K562 (cell line): ENCODE results near the gene CEACAM18. TPM values are rescaled to one million over a fixed set of nuclear protein-coding genes. Genes with fewer than 3 reads are reported as not detected.

Experiments
- ATAC-seq: fragments of 200-7000 bp; cut with Tn5 transposase; 3 replicates; pipeline ENCODE4 v1.9.1; 2020; ENCODE audit warnings: moderate library complexity
- BruUV-seq: library from RNA; stranded (reverse); fragments of 400-500 nt; replicated peaks from 2 replicates; lab custom pipeline; 2021; lab: Mats Ljungman, UMichigan
- CTCF ChIA-PET: fragments of 300-600 bp; formaldehyde crosslinking; extraction: SDS; loops from one replicate; lab custom pipeline; 2021; ENCODE audit warnings: low intra/inter-chr PET ratio; lab: Yijun Ruan, JAX
- POLR2A ChIA-PET: fragments of 300-600, 350-650 bp; sonication (Branson Sonifier 250); formaldehyde crosslinking; extraction: SDS; loops from one replicate; lab custom pipeline; 2021; ENCODE audit warnings: antibody characterized with exemption, inconsistent platforms; lab: Yijun Ruan, JAX
- DNase-seq, 4 experiments: peaks; one replicate each; pipeline versions ENCODE4 v3.0.0 to v3.0.0-alpha.2; 2011 to 2018; ENCODE audit warnings: low spot score in 3 of 4, mixed read lengths in 3 of 4; ENCODE audit errors: extremely low read depth in 1 of 4
- FAIRE-seq: peaks from 2 replicates; lab custom pipeline; 2011; peaks lifted over from hg19 to GRCh38; lab: Jason Lieb, UNC
- H2AFZ ChIP-seq: 2 replicates; pipeline ENCODE4 v1.6.0; 2011; ENCODE audit warnings: low read depth, low read length, control low read depth, inconsistent platforms
- H3K27ac ChIP-seq: fragments of 200-600 bp; 3 replicates; pipeline ENCODE4 v1.8.0; 2011; ENCODE audit warnings: low read depth, mild to moderate bottlenecking, control low read depth, inconsistent platforms, low read length, moderate library complexity, mixed read lengths; ENCODE audit errors: extremely low read depth
- H3K27me3 ChIP-seq, 2 experiments: fragments of 300-600 bp in 1 of 2; 2 replicates in 1 of 2; 3 replicates in 1 of 2; pipeline versions ENCODE4 v1.6.0 to v1.8.0; 2011; ENCODE audit warnings: inconsistent platforms in 2 of 2, low read length in 2 of 2, mild to moderate bottlenecking in 1 of 2, mixed read lengths in 1 of 2, moderate library complexity in 1 of 2; ENCODE audit not compliant: control insufficient read depth in 2 of 2, insufficient read depth in 2 of 2
- H3K36me3 ChIP-seq: fragments of 300-600 bp; 3 replicates; pipeline ENCODE4 v1.8.0; 2011; ENCODE audit warnings: mild to moderate bottlenecking, low read length, inconsistent platforms; ENCODE audit not compliant: control insufficient read depth, insufficient read depth
- H3K4me1 ChIP-seq, 2 experiments: fragments of 200-600 bp in 1 of 2; replicated peaks in 1 of 2; 2 replicates in 1 of 2; 3 replicates in 1 of 2; pipeline versions ENCODE4 v1.5.1 to v1.8.0; 2011; ENCODE audit warnings: inconsistent platforms in 2 of 2, low read length in 2 of 2, mild to moderate bottlenecking in 1 of 2, mixed read lengths in 1 of 2, moderate library complexity in 1 of 2; ENCODE audit not compliant: control insufficient read depth in 2 of 2, insufficient read depth in 2 of 2
- H3K4me2 ChIP-seq: 2 replicates; pipeline ENCODE4 v1.6.1; 2011; ENCODE audit warnings: low read length, control low read depth, inconsistent platforms, mixed read lengths; ENCODE audit not compliant: insufficient read depth
- H3K4me3 ChIP-seq: fragments of 200-600 bp; sonication (generic), shearing (Covaris generic); 2 replicates; pipeline ENCODE4 v1.5.1; 2016; ENCODE audit warnings: control low read depth, inconsistent platforms
- H3K79me2 ChIP-seq: fragments of 200-600 bp; 3 replicates; pipeline ENCODE4 v1.8.0; 2011; ENCODE audit warnings: low read length, inconsistent platforms; ENCODE audit not compliant: control insufficient read depth, insufficient read depth
- H3K9ac ChIP-seq, 2 experiments: 2 replicates each; pipeline versions ENCODE4 v1.6.0 to v1.6.1; 2011; ENCODE audit warnings: low read depth in 2 of 2, low read length in 2 of 2, control low read depth in 1 of 2, inconsistent platforms in 1 of 2, mild to moderate bottlenecking in 1 of 2, mixed read lengths in 1 of 2; ENCODE audit not compliant: insufficient read depth in 1 of 2
- H3K9me1 ChIP-seq: one replicate; pipeline ENCODE4 v1.6.0; 2011; ENCODE audit warnings: inconsistent platforms, mild to moderate bottlenecking, low read length, moderate library complexity; ENCODE audit not compliant: control insufficient read depth, insufficient read depth
- H3K9me3 ChIP-seq: replicated peaks from 2 replicates; pipeline ENCODE4 v1.5.1; 2011; ENCODE audit warnings: low read depth, low read length, inconsistent platforms; ENCODE audit not compliant: control insufficient read depth, insufficient read depth
- H4K20me1 ChIP-seq: replicated peaks from 2 replicates; pipeline ENCODE4 v1.6.1; 2011; ENCODE audit warnings: low read length, inconsistent platforms, mixed read lengths; ENCODE audit not compliant: control insufficient read depth, insufficient read depth
- HEY1 ChIP-seq: fragments of 250-450 bp; sonication (Bioruptor Pico); IDR thresholded peaks from 2 replicates; pipeline ENCODE4 v1.5.0; 2020; ENCODE audit warnings: mild to moderate bottlenecking, moderate library complexity, borderline replicate concordance
- MTA3 ChIP-seq: fragments of 450-650 bp; formaldehyde crosslinking; IDR thresholded peaks from 2 replicates; pipeline ENCODE4 v1.6.1; 2017; ENCODE audit warnings: mild to moderate bottlenecking, borderline replicate concordance
- NBN ChIP-seq: fragments of 450-650 bp; IDR thresholded peaks from 2 replicates; pipeline ENCODE4 v1.6.1; 2016; ENCODE audit warnings: low read depth, mild to moderate bottlenecking
- NELFE ChIP-seq: IDR thresholded peaks from 2 replicates; pipeline ENCODE4 v1.6.1; 2011; ENCODE audit warnings: mild to moderate bottlenecking; ENCODE audit not compliant: insufficient read depth, insufficient read length
- PCBP2 ChIP-seq: fragments of 200-400 bp; formaldehyde crosslinking; IDR thresholded peaks from 2 replicates; pipeline ENCODE4 v1.6.1; 2018; ENCODE audit warnings: low read length, low read depth, mild to moderate bottlenecking, moderate library complexity; ENCODE audit not compliant: poor library complexity, severe bottlenecking
- PPARD ChIP-seq: fragments of 250-450 bp; sonication (Bioruptor Pico); IDR thresholded peaks from 2 replicates; pipeline ENCODE4 v1.8.0; 2022; ENCODE audit warnings: inconsistent platforms, mild to moderate bottlenecking, moderate library complexity
- SMAD1 ChIP-seq: fragments of 150-350 bp; IDR thresholded peaks from 2 replicates; pipeline ENCODE4 v1.6.1; 2014; ENCODE audit warnings: low read length, low read depth; ENCODE audit not compliant: partially characterized antibody
- SNAPC5 ChIP-seq: fragments of 250-450 bp; sonication (Bioruptor Pico); IDR thresholded peaks from 2 replicates; pipeline ENCODE4 v1.8.0; 2021; ENCODE audit warnings: moderate library complexity, mild to moderate bottlenecking, inconsistent platforms
- TCF7 ChIP-seq: sonication (generic); IDR thresholded peaks from 2 replicates; pipeline ENCODE4 v1.6.1; 2016; ENCODE audit warnings: antibody characterized with exemption, borderline replicate concordance
- TFAP4 ChIP-seq: sonication (generic); formaldehyde crosslinking; IDR thresholded peaks from 2 replicates; pipeline ENCODE4 v1.8.0; 2022; ENCODE audit warnings: missing genetic modification reagents, mild to moderate bottlenecking, moderate library complexity, borderline replicate concordance
- WGBS: fragments of 100-300 bp; shearing (Covaris generic); methylation state at CpG from one replicate; pipeline ENCODE4 v1.1.6; 2016; ENCODE audit warnings: low coverage, mixed read lengths; ENCODE audit not compliant: insufficient coverage; ENCODE audit errors: missing lambda C conversion rate; 5-methylcytosine and 5-hydroxymethylcytosine counted together
- in situ Hi-C: fragments of 300-500 bp; cut with MboI; formaldehyde crosslinking; loops from 4 replicates; pipeline ENCODE4 v1.15.0; 2018; ENCODE audit warnings: inconsistent platforms, mixed read lengths
- intact Hi-C: fragments of 100-400 bp; cut with micrococcal nuclease; formaldehyde crosslinking; loops from 2 replicates; pipeline ENCODE4 v1.14.2; 2022
- polyA plus RNA-seq, 8 experiments: library from polyadenylated mRNA; depleted of rRNA in 4 of 8; stranded (reverse) in 5 of 8; unstranded in 3 of 8; fragments of >200 nt; fragmentation: Nextera tagmentation in 2 of 8; fragmentation: Illumina TruSeq in 1 of 8; extraction: Ambion mirVana in 2 of 8; extraction: Trizol in 1 of 8; gene quantifications; 2 replicates each; pipeline versions ENCODE4 v1.2.1 to v1.2.3, GENCODE V29; 2011 to 2014; ENCODE audit warnings: inconsistent platforms in 1 of 8, missing spikeins in 1 of 8
- total RNA-seq, 7 experiments: library from RNA; depleted of rRNA in 6 of 7; stranded (reverse); fragments of >200 nt in 6 of 7; fragmentation: Illumina TruSeq in 2 of 7; extraction: Trizol in 2 of 7; gene quantifications; 2 replicates each; pipeline versions ENCODE4 v1.2.1 to v1.2.3, GENCODE V29; 2011 to 2021; ENCODE audit warnings: low replicate concordance in 1 of 7

The CEACAM18 gene
- total and polyA plus RNA-seq, 9 of the 15 experiments (the other 6 are each of a cell fraction or from before 2014, with no cell fraction given), result 0.08 to 0.24 (median 0.15) TPM; not detected in 3

- H3K9me1 ChIP-seq, result no peaks in the 10 kb centered on the region
- in situ Hi-C loops, result no loop called here
- FAIRE-seq, result no peak
- intact Hi-C loops, result no loop called here
- peaks cover 13 to 36% of the 10 kb centered on the region in 2 experiments; a peak in 4 of 5 replicates for H3K4me1 ChIP-seq
- no peaks in the 10 kb centered on the region for H3K79me2 ChIP-seq
- H3K27ac ChIP-seq, result no peak overlapping the region
- no peak for ATAC-seq
- no peaks in the 10 kb centered on the region for H3K27me3 ChIP-seq
- POLR2A ChIA-PET, result no interaction called here
- H3K4me2 ChIP-seq, result no peak overlapping the region
- no peak for DNase-seq
- H3K4me3 ChIP-seq, result no peak overlapping the region
- H4K20me1 ChIP-seq, result no peaks in the 10 kb centered on the region
- no peaks in the 10 kb centered on the region for H3K9me3 ChIP-seq
- H2AFZ ChIP-seq, result 0 out of 2 replicates have a peak overlapping the region, but pooled peaks have one; percentile 24
- TF ChIP-seq MTA3 (no peak), NBN (no peak), NELFE (no peak), SMAD1 (no peak), PPARD (CRISPR knock-in tag) (no peak), TCF7 (no peak), PCBP2 (no peak), TFAP4 (CRISPR knock-in tag) (no peak), SNAPC5 (CRISPR knock-in tag) (no peak), HEY1 (CRISPR knock-in tag) (no peak)
- BruUV-seq, result no TSS peak
- CTCF ChIA-PET, result no interaction called here
- 64% methylated on average over 11 of the region's 14 CpGs for WGBS
- no peaks in the 10 kb centered on the region for H3K36me3 ChIP-seq
- H3K9ac ChIP-seq, result 0 out of 4 replicates have a peak overlapping the region, but pooled peaks of 1 of the 2 experiments have one; percentile 12
Measured at GRCh38 chr19:51458899-51459505, 19.3 kb upstream of the CEACAM18 start.
